Measurements from ENCODE around the gene PNRC1.

PNRC1 gene

GRCh38 chr6:89134723-89135122 lies 54.2 kb downstream of the PNRC1 start (continued):
- TF ChIP-seq TOX (CRISPR knock-in tag; IDR thresholded peaks at IDR 0.05; ENCODE audit: borderline replicate concordance) = no peak
- TF ChIP-seq SNAI2 (CRISPR knock-in tag; IDR thresholded peaks at IDR 0.05) = no peak
- no peak for TF ChIP-seq ARNTL (CRISPR knock-in tag; IDR thresholded peaks at IDR 0.05; ENCODE audit: borderline replicate concordance, low read depth)
- no peak for TF ChIP-seq CSDC2 (CRISPR knock-in tag; IDR thresholded peaks at IDR 0.05)
